H9 (cell line): ENCODE measurements around the gene TRPM3. TPM values are rescaled to one million over a fixed set of nuclear protein-coding genes. Genes with fewer than 3 reads are reported as not detected.

Experiments
- DNase-seq: peaks from one replicate; pipeline ENCODE4 v3.0.0-alpha.2; 2017
- H2AFZ ChIP-seq: one replicate; pipeline ENCODE4 v1.6.1; 2013; ENCODE audit warnings: mild to moderate bottlenecking, low read length, control low read depth, moderate library complexity
- H2AK5ac ChIP-seq: 2 replicates; pipeline ENCODE4 v1.6.1; 2013; ENCODE audit warnings: low read length, control low read depth, mixed read lengths; ENCODE audit not compliant: insufficient read length
- H2BK120ac ChIP-seq: one replicate; pipeline ENCODE4 v1.6.1; 2013; ENCODE audit warnings: low read depth, mild to moderate bottlenecking, low read length, control low read depth, inconsistent platforms; ENCODE audit not compliant: poor library complexity, severe bottlenecking
- H2BK12ac ChIP-seq: 2 replicates; pipeline ENCODE4 v1.6.1; 2013; ENCODE audit warnings: low read length, control low read depth, mixed read lengths, low read depth; ENCODE audit not compliant: insufficient read length
- H2BK15ac ChIP-seq: 2 replicates; pipeline ENCODE4 v1.6.1; 2013; ENCODE audit warnings: low read depth, low read length, control low read depth
- H2BK20ac ChIP-seq: one replicate; pipeline ENCODE4 v1.6.1; 2013; ENCODE audit warnings: low read depth, mild to moderate bottlenecking, low read length, control low read depth, inconsistent platforms; ENCODE audit not compliant: poor library complexity, severe bottlenecking
- H2BK5ac ChIP-seq: 2 replicates; pipeline ENCODE4 v1.6.1; 2013; ENCODE audit warnings: low read length, control low read depth, mixed read lengths; ENCODE audit not compliant: insufficient read length
- H3K14ac ChIP-seq: 2 replicates; pipeline ENCODE4 v1.6.1; 2013; ENCODE audit warnings: low read length, control low read depth; ENCODE audit not compliant: insufficient read depth
- H3K18ac ChIP-seq: 2 replicates; pipeline ENCODE4 v1.6.1; 2013; ENCODE audit warnings: low read depth, mild to moderate bottlenecking, mixed read lengths, low read length, control low read depth; ENCODE audit not compliant: insufficient read length
- H3K23ac ChIP-seq: 2 replicates; pipeline ENCODE4 v1.6.1; 2013; ENCODE audit warnings: low read length, control low read depth, mixed read lengths, low read depth; ENCODE audit not compliant: insufficient read length
- H3K23me2 ChIP-seq: 2 replicates; pipeline ENCODE4 v1.6.1; 2013; ENCODE audit warnings: low read depth, mild to moderate bottlenecking, mixed read lengths, low read length, control low read depth; ENCODE audit not compliant: insufficient read length, poor library complexity, severe bottlenecking
- H3K27ac ChIP-seq: 2 replicates; pipeline ENCODE4 v1.5.1; 2013; ENCODE audit warnings: low read length, control low read depth, mixed read lengths, low read depth; ENCODE audit not compliant: insufficient read length
- H3K27me3 ChIP-seq: 2 replicates; pipeline ENCODE4 v1.6.1; 2013; ENCODE audit warnings: low read length, control low read depth, inconsistent platforms; ENCODE audit not compliant: insufficient read depth
- H3K4ac ChIP-seq: 2 replicates; pipeline ENCODE4 v1.6.1; 2013; ENCODE audit warnings: low read depth, mild to moderate bottlenecking, control low read depth, inconsistent platforms, low read length, moderate library complexity
- H3K4me1 ChIP-seq: 2 replicates; pipeline ENCODE4 v1.6.1; 2013; ENCODE audit warnings: low read length, control low read depth, inconsistent platforms; ENCODE audit not compliant: insufficient read depth
- H3K4me2 ChIP-seq: 2 replicates; pipeline ENCODE4 v1.6.1; 2013; ENCODE audit warnings: low read length, control low read depth, mixed read lengths; ENCODE audit not compliant: insufficient read length, insufficient read depth
- H3K56ac ChIP-seq: 2 replicates; pipeline ENCODE4 v1.6.1; 2013; ENCODE audit warnings: low read depth, mild to moderate bottlenecking, mixed read lengths, low read length, control low read depth; ENCODE audit not compliant: insufficient read length
- H3K79me1 ChIP-seq: 2 replicates; pipeline ENCODE4 v1.6.1; 2013; ENCODE audit warnings: low read depth, mild to moderate bottlenecking, moderate library complexity, low read length, control low read depth, inconsistent platforms; ENCODE audit not compliant: insufficient read depth, poor library complexity, severe bottlenecking
- H3K79me2 ChIP-seq: 2 replicates; pipeline ENCODE4 v1.6.1; 2013; ENCODE audit warnings: low read length, control low read depth, inconsistent platforms; ENCODE audit not compliant: insufficient read depth
- H3K9ac ChIP-seq: 2 replicates; pipeline ENCODE4 v1.6.1; 2013; ENCODE audit warnings: low read length, control low read depth, mixed read lengths; ENCODE audit not compliant: insufficient read length; ENCODE audit errors: extremely low read depth
- H3K9me3 ChIP-seq: one replicate; pipeline ENCODE4 v1.6.1; 2013; ENCODE audit warnings: low read depth, low read length, inconsistent platforms; ENCODE audit not compliant: control insufficient read depth
- H3T11ph ChIP-seq: one replicate; pipeline ENCODE4 v1.6.1; 2013; ENCODE audit warnings: mild to moderate bottlenecking, low read length, control low read depth, inconsistent platforms
- H4K20me1 ChIP-seq: one replicate; pipeline ENCODE4 v1.6.1; 2013; ENCODE audit not compliant: control insufficient read depth, insufficient read length, insufficient read depth
- H4K5ac ChIP-seq: 2 replicates; pipeline ENCODE4 v1.6.1; 2013; ENCODE audit warnings: low read depth, mild to moderate bottlenecking, mixed read lengths, low read length, control low read depth; ENCODE audit not compliant: insufficient read length
- H4K8ac ChIP-seq: replicated peaks from 2 replicates; pipeline ENCODE4 v1.6.1; 2013; ENCODE audit warnings: low read length, control low read depth, mixed read lengths, low read depth; ENCODE audit not compliant: insufficient read length
- H4K91ac ChIP-seq: 2 replicates; pipeline ENCODE4 v1.6.1; 2013; ENCODE audit warnings: low read depth, mild to moderate bottlenecking, moderate library complexity, mixed read lengths, low read length, control low read depth; ENCODE audit not compliant: insufficient read length
- H3K27ac Mint-ChIP-seq, 3 experiments: 2 replicates in 2 of 3; 3 replicates in 1 of 3; pipeline ENCODE4 v1.8.0; 2020 to 2021; ENCODE audit warnings: mixed read lengths in 3 of 3, mild to moderate bottlenecking in 1 of 3, moderate library complexity in 1 of 3
- H3K27me3 Mint-ChIP-seq: 2 replicates; pipeline ENCODE4 v1.8.0; 2021; ENCODE audit warnings: low read depth, mild to moderate bottlenecking, moderate library complexity, mixed read lengths
- H3K36me3 Mint-ChIP-seq, 3 experiments: 2 replicates in 2 of 3; 3 replicates in 1 of 3; pipeline ENCODE4 v1.8.0; 2020 to 2021; ENCODE audit warnings: low read depth in 3 of 3, mixed read lengths in 3 of 3; ENCODE audit not compliant: insufficient read depth in 1 of 3
- H3K4me1 Mint-ChIP-seq, 2 experiments: 2 replicates each; pipeline ENCODE4 v1.8.0; 2020; ENCODE audit warnings: mixed read lengths in 2 of 2
- H3K4me3 Mint-ChIP-seq, 2 experiments: 2 replicates in 1 of 2; 3 replicates in 1 of 2; pipeline ENCODE4 v1.8.0; 2020 to 2021; ENCODE audit warnings: mild to moderate bottlenecking in 2 of 2, mixed read lengths in 2 of 2, moderate library complexity in 1 of 2
- H3K9me3 Mint-ChIP-seq, 2 experiments: 2 replicates in 1 of 2; 3 replicates in 1 of 2; pipeline ENCODE4 v1.8.0; 2020; ENCODE audit warnings: mild to moderate bottlenecking in 2 of 2, mixed read lengths in 2 of 2, moderate library complexity in 1 of 2
- WGBS: extraction: QIAGEN DNeasy Blood & Tissue Kit; methylation state at CpG from one replicate; pipeline ENCODE4 v1.1.7; 2013; ENCODE audit warnings: missing lambda C conversion rate, low lambda C conversion rate, mixed read lengths; ENCODE audit not compliant: insufficient read length; ENCODE audit errors: extremely low coverage; 5-methylcytosine and 5-hydroxymethylcytosine counted together
- total RNA-seq: library from RNA; stranded (reverse); gene quantifications from 2 replicates; pipeline ENCODE4 v1.2.1, GENCODE V29; 2021
- TF ChIP-seq, protein P1 (sequence below): fragments of 200-600 bp; sonication (generic); conservative IDR thresholded peaks from 3 replicates; pipeline ENCODE4 v1.8.0; 2021; ENCODE audit warnings: antibody characterized with exemption, mild to moderate bottlenecking

TRPM3 gene
- total RNA-seq, 1 experiment from 2014 or later = 10.3 TPM

DNA sequence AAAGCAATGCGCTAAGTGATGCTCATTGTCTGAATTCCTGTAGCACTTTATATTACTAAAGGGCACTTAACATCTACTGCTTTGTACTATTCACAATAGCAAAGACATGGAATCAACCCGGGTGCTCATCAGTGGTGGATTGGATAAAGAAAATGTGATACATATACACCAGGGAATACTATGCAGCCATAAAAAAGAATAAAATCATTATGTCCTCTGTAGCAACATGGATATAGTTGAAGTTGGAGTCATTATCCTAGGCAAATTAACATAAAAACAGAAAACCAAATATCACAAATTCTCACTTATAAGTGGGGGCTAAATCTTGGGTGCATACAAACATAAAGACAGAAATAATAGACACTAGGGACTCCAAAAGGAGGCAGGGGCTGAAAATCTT lies 308.3 kb downstream of the TRPM3 start:
- Histone ChIP-seq H3K18ac (no peak overlapping the region), H4K5ac (no peak overlapping the region), H3K23ac (no peak overlapping the region), H3K4ac (no peak overlapping the region), H4K8ac (no peak overlapping the region), H3K9ac (no peak overlapping the region), H3K79me2 (no peaks in the 10 kb centered on the region), H3K14ac (no peak overlapping the region), H3K4me1 (no peaks in the 10 kb centered on the region), H2BK20ac (no peak overlapping the region), H4K91ac (no peak overlapping the region), H2AFZ (no peak overlapping the region), H2BK5ac (no peak overlapping the region), H2BK120ac (no peak overlapping the region), H2BK12ac (no peak overlapping the region), H3K56ac (no peak overlapping the region), H3K9me3 (no peaks in the 10 kb centered on the region), H3K27me3 (no peaks in the 10 kb centered on the region), H2BK15ac (no peak overlapping the region), H3K4me2 (no peak overlapping the region), H2AK5ac (no peak overlapping the region), H3T11ph (no peak overlapping the region), H3K27ac (no peak overlapping the region), H4K20me1 (no peaks in the 10 kb centered on the region), H3K23me2 (no peaks in the 10 kb centered on the region), H3K79me1 (no peaks in the 10 kb centered on the region)
- no peaks in the 10 kb centered on the region for H3K27me3 Mint-ChIP-seq
- H3K36me3 Mint-ChIP-seq = no peaks in the 10 kb centered on the region; a peak in 1 of 7 replicates
- H3K27ac Mint-ChIP-seq = no peak overlapping the region
- peaks cover 12 to 18% of the 10 kb centered on the region in 2 experiments for H3K4me1 Mint-ChIP-seq
- no peak for DNase-seq
- no peak overlapping the region for H3K4me3 Mint-ChIP-seq
- no CpG with 5 or more reads among the region's 2 CpGs for WGBS
- TF ChIP-seq, protein P1, sequence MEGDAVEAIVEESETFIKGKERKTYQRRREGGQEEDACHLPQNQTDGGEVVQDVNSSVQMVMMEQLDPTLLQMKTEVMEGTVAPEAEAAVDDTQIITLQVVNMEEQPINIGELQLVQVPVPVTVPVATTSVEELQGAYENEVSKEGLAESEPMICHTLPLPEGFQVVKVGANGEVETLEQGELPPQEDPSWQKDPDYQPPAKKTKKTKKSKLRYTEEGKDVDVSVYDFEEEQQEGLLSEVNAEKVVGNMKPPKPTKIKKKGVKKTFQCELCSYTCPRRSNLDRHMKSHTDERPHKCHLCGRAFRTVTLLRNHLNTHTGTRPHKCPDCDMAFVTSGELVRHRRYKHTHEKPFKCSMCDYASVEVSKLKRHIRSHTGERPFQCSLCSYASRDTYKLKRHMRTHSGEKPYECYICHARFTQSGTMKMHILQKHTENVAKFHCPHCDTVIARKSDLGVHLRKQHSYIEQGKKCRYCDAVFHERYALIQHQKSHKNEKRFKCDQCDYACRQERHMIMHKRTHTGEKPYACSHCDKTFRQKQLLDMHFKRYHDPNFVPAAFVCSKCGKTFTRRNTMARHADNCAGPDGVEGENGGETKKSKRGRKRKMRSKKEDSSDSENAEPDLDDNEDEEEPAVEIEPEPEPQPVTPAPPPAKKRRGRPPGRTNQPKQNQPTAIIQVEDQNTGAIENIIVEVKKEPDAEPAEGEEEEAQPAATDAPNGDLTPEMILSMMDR = no peak
- no peaks in the 10 kb centered on the region for H3K9me3 Mint-ChIP-seq
